Pons (tissue), 1 donor: Measurements from ENCODE around the gene CDH23.
A peak's percentile ranks its signal among the peaks of the same experiment; 100 is the strongest.

ENCODE experiments used
- DNase-seq: peaks from one replicate; pipeline ENCODE4 v3.0.0-alpha.2; 2016; ENCODE audit warnings: low spot score

CDH23 gene

DNA sequence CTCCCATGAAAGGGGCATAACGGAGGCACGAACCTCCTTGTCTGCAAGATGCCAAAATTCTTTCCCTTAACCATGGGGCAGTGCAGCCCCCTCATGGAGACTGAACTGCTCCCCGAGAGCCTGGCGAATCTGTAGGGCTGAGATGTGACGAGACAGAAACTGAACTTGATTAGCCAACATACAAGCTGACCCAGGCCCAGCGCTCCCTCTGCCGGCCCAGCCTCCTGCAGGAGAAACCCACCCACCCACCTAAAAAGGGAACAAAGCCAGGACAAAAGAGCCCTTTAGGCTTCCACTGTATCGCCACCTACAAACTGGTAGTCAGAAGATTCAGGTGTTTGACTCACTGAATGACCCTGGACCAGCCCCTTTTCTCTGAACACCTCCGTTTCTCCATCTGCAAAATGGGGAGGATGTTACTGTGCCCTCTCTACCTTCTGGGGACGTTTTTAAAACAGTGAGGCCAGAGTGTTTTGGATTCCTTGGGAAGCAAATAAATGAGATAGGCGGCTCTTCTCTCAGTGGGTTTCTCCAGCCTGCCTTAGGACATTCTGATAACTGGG, 264.4 kb downstream of the CDH23 start:
- DNase-seq: no peak

DNA sequence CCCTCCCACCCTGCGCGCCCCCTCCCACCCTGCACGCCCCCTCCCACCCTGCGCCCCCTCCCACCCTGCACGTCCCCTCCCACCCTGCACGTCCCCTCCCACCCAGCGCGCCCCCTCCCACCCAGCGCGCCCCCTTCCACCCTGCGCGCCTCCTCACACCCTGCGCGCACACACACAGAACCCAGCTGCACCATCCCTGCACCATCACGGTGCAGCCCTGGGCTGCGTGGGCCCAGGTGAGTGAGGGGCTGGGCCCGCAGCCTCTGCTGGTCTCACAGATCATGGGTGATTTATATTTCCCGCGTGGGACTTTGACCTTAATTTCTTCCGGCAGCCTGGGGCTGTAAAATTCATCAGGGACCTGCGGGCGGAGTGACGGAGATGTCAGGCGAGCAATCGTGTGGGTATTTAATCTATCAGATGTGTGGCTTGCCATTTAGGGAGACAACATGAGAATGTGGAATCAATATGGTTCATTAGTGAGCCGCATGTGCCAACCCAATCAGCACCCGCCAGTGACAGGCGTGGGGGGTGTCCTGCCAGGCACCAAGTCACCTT, 265.1 kb downstream of the CDH23 start:
- no peak for DNase-seq

- no peak for DNase-seq
Measured at GRCh38 chr10:71663311-71663710, 266.6 kb downstream of the CDH23 start.

- DNase-seq: no peak
Measured at GRCh38 chr10:71664585-71664984, 267.9 kb downstream of the CDH23 start.

DNA sequence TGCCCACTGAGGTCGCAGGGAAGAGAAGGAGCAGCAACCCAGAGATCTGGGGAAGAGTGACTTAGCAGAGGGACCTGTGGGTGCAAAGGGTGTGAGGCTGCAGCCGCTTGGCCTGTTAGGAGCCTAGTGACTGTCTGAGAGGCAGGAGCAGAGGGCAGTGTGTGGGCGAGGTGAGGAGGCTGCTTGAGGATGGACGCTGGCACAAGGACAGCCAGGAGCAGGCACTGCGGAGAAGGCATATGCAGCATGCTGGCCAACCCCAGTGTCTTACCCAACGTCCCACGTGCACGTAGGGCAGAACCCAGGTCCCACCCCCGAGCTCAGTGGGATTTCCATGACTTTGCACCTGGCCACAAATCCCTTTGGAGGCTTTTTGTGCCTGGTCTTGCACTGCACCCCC, 268.7 kb downstream of the CDH23 start:
- no peak for DNase-seq

- no peak for DNase-seq
Measured at GRCh38 chr10:71666639-71667386, 270.1 kb downstream of the CDH23 start.

DNA sequence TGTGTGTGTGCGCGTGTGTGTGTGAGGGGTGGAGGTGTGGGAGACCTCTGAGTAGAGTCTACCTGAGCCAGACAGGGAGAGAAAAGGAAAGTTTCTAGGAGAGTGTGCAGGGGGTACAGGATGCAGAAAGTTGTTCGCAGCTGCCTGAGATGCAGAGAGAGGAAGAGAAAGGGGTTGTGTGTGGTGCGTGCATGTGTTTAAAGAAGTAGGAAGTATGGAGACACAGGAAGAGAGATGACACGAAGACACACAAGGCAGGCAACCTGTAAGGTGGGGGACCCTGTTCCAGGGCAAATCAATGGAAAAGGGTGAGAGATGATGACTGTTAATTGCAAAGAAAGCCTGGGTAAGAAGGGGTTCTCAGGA, 270.6 kb downstream of the CDH23 start:
- no peak for DNase-seq

GRCh38 chr10:71671994-71672946, 275.6 kb downstream of the CDH23 start:
- no peak for DNase-seq

DNA sequence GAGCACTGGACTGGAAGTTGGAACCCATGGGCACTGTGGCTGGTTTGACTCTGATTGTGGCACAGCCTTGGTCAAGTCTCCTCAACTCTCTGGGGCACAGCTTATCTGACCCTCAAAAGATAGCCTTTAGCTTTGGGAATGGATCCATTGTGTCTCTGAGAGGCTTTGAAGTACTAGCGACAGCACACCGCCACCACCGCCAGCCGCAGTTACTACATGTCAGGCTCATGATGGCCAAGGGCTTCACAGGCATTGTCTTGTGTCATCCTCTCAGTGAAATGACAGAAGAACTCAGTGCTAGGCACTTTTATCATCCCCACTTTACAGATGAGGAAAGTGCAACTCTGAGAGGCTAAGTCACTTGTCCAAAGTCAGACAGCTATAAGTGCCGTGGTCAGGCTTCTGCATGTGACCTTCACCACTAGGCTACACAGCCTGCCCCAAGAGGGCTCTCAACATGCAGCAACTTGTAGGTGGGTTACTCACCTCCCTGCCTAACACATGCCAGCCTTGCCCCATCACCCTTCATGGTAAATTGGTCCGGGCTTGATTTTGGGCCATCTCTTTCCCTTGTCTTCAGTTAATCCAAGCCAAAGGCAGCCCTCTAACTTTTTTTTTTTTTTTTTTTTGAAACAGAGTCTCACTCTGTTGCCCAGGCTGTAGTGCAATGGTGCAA, 278.7 kb downstream of the CDH23 start:
- no peak for DNase-seq

DNA sequence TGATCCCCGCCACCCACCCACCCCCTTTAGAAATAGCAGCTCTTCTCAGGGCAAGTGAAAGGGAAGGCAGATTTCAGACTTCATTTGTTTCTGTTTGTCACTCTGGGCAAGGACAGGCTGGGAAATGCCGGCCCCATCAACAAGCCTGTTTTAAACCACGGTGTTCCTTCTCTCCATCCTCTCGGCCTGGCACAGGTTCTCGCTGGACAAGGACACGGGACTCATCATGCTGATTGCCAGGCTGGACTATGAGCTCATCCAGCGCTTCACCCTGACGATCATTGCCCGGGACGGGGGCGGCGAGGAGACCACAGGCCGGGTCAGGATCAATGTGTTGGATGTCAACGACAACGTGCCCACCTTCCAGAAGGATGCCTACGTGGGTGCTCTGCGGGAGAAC, 280.5 kb downstream of the CDH23 start:
- no peak for DNase-seq

DNA sequence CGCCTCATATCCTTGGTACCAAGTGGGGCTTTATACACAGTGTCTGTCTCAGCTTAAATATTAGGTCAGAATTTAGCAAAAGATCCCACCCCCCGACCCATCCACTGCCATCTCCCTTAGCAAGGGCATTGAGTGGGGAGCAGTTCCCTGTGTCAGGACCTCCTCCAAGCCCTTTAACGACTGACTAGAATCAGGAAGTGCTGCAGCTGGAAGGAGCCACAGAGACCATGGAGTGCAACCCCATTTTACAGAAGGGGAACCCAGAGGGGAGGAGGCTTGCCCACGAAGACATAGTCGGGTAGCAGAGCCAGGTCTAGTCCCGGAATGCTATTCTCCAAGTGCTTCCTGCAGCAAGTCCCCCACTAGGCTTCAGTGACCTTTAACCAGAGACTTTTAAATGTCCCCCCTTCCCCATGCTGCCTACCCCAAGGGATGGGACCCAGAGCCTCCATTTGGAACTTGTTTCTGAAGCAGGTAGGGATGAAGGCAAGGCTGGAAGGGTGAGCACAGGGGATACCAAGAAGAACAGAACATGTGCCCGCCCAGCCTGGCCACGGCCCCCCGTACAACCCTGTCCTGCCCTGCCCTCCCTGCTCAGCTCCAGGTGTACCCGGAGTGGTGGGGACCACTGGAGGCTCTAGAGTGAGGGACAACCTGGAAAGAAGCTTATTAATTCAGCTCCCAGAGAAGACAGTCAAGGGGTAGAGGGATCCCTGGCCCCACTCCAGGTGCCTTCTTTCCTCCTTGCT, 281.5 kb downstream of the CDH23 start:
- no peak for DNase-seq

DNA sequence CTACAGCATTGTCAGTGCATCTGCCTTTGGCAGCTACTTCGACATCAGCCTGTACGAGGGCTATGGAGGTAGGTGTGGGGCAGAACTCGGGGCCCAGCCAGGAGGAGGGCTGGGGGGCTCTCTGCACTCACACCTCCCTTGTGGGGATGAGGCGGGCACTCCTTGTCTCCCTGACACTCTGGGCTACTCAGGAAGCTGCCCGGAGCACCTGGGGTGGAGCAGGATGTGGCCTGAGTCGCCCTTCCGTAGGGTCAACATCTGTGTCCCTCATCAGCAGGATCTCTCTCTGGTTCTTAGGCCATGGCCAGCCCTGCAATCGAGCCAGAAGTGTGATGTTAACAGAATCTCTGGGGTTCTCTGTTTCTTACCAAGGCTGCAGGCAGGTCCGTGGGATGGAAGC, 282.7 kb downstream of the CDH23 start:
- no peak for DNase-seq

DNA sequence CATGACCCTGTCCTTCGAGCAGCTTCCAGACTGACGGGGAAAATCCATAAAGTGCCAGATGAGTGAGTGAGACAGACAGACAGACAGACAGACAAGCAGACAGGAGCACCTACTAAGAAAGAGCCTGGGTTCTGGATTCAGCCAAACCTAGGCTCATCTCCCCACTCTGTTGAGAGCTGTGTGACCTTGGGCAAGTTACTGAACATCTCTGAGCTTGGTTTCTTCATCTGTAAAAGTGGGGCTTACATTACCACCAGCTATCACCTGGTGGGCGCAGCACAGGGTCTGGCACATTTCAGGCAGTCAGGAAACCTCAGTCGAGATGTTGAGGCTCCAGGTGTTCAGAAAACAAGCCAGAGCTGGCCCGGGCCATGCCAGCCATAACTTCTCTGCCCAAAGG, 285.3 kb downstream of the CDH23 start:
- no peak for DNase-seq

- peak; percentile 24 for DNase-seq
Measured at GRCh38 chr10:71683301-71683700, 286.6 kb downstream of the CDH23 start.

- no peak for DNase-seq
Measured at GRCh38 chr10:71684356-71685173, 287.8 kb downstream of the CDH23 start.

GRCh38 chr10:71685554-71686232, 289.0 kb downstream of the CDH23 start:
- DNase-seq: no peak

GRCh38 chr10:71687077-71687476, 290.4 kb downstream of the CDH23 start:
- no peak for DNase-seq

DNA sequence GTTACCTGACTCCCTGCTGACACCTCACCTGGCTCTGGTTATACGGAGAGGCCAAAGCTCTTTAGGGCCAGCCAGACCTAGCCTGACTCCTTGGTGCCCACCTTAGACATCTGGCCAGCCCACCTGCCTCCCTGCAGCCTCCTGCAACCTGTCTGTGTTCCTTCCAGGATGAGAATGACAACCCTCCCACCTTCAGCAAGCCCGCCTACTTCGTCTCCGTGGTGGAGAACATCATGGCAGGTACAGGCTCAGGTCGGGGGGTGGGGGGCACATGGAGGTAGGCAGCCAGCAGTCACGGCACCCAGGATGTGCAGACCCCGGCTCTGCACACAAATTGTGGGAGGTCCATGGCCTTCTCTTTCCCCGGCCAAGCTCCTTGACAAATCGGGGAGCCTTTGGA, 290.8 kb downstream of the CDH23 start:
- DNase-seq: no peak

- no peak for DNase-seq
Measured at GRCh38 chr10:71688256-71688655, 291.5 kb downstream of the CDH23 start.
